IMR-90 (cell line): ENCODE measurements around the gene TIMELESS. TPM values are rescaled to one million over a fixed set of nuclear protein-coding genes. Genes with fewer than 3 reads are reported as not detected.

ENCODE experiments used
- ATAC-seq: fragments of 200-7000 bp; cut with Tn5 transposase; 2 replicates; pipeline ENCODE4 v1.9.1; 2020; ENCODE audit warnings: low read depth, mild to moderate bottlenecking, moderate library complexity
- BruUV-seq: library from RNA; stranded (reverse); fragments of 400-500 nt; replicated peaks from 2 replicates; lab custom pipeline; 2021; lab: Mats Ljungman, UMichigan
- CTCF ChIA-PET: fragments of 300-600 bp; formaldehyde crosslinking; extraction: SDS; loops from one replicate; lab custom pipeline; 2021; ENCODE audit warnings: antibody characterized with exemption; lab: Yijun Ruan, JAX
- POLR2A ChIA-PET: fragments of 300-600 bp; sonication (Branson Sonifier 250); formaldehyde crosslinking; loops from one replicate; lab custom pipeline; 2022; ENCODE audit warnings: antibody characterized with exemption; ENCODE audit not compliant: unreplicated experiment; lab: Charles Lee
- DNase-seq: peaks from one replicate; pipeline ENCODE4 v3.0.0; 2013
- H2AFZ ChIP-seq: replicated peaks from 2 replicates; pipeline ENCODE3; 2013; ENCODE audit warnings: low read length, mild to moderate bottlenecking; ENCODE audit not compliant: poor library complexity
- H2AK5ac ChIP-seq: 2 replicates; pipeline ENCODE4 v1.6.1; 2013; ENCODE audit warnings: low read depth, low read length, inconsistent platforms
- H2AK9ac ChIP-seq: replicated peaks from 2 replicates; pipeline ENCODE3; 2013; ENCODE audit warnings: mild to moderate bottlenecking, low read depth, low read length, moderate library complexity; ENCODE audit not compliant: poor library complexity
- H2BK120ac ChIP-seq: 2 replicates; pipeline ENCODE4 v1.6.1; 2013; ENCODE audit warnings: low read depth, low read length, inconsistent platforms
- H2BK15ac ChIP-seq: 3 replicates; pipeline ENCODE4 v1.6.1; 2013; ENCODE audit warnings: low read depth, low read length, inconsistent platforms
- H2BK20ac ChIP-seq: 2 replicates; pipeline ENCODE4 v1.6.1; 2013; ENCODE audit warnings: low read depth, mild to moderate bottlenecking, inconsistent platforms, low read length, moderate library complexity
- H2BK5ac ChIP-seq: 2 replicates; pipeline ENCODE4 v1.6.1; 2013; ENCODE audit warnings: mild to moderate bottlenecking, low read depth, low read length, inconsistent platforms; ENCODE audit not compliant: poor library complexity, severe bottlenecking
- H3K14ac ChIP-seq: replicated peaks from 2 replicates; pipeline ENCODE4 v1.6.1; 2013; ENCODE audit warnings: low read depth, low read length, inconsistent platforms
- H3K18ac ChIP-seq: 2 replicates; pipeline ENCODE4 v1.6.1; 2013; ENCODE audit warnings: low read depth, low read length, control low read depth
- H3K23ac ChIP-seq: 2 replicates; pipeline ENCODE4 v1.6.1; 2013; ENCODE audit warnings: low read depth, low read length, inconsistent platforms
- H3K27ac ChIP-seq: 2 replicates; pipeline ENCODE4 v1.5.1; 2013; ENCODE audit warnings: mild to moderate bottlenecking, control low read depth, low read length; ENCODE audit not compliant: insufficient read depth
- H3K27me3 ChIP-seq: 2 replicates; pipeline ENCODE4 v1.6.1; 2013; ENCODE audit warnings: low read length; ENCODE audit not compliant: control insufficient read depth, insufficient read depth
- H3K36me3 ChIP-seq: 2 replicates; pipeline ENCODE4 v1.6.1; 2013; ENCODE audit warnings: low read length, mixed read lengths; ENCODE audit not compliant: control insufficient read depth, insufficient read depth
- H3K4ac ChIP-seq: 2 replicates; pipeline ENCODE4 v1.6.1; 2013; ENCODE audit warnings: low read depth, low read length, inconsistent platforms
- H3K4me1 ChIP-seq: 2 replicates; pipeline ENCODE4 v1.6.1; 2013; ENCODE audit warnings: low read length, mixed read lengths; ENCODE audit not compliant: control insufficient read depth, insufficient read depth
- H3K4me2 ChIP-seq: 2 replicates; pipeline ENCODE4 v1.6.1; 2013; ENCODE audit warnings: low read depth, mild to moderate bottlenecking, control low read depth, low read length, moderate library complexity
- H3K4me3 ChIP-seq: 2 replicates; pipeline ENCODE4 v1.5.1; 2013; ENCODE audit warnings: low read depth, mild to moderate bottlenecking, control low read depth, low read length, moderate library complexity; ENCODE audit not compliant: insufficient read depth
- H3K56ac ChIP-seq: 2 replicates; pipeline ENCODE4 v1.6.1; 2013; ENCODE audit warnings: low read length, inconsistent platforms; ENCODE audit not compliant: insufficient read depth; ENCODE audit errors: extremely low read depth
- H3K79me1 ChIP-seq, 2 experiments: 2 replicates each; pipeline ENCODE4 v1.6.1; 2013; ENCODE audit warnings: low read length in 2 of 2, inconsistent platforms in 1 of 2, low read depth in 1 of 2
- H3K9ac ChIP-seq: 2 replicates; pipeline ENCODE4 v1.6.1; 2013; ENCODE audit warnings: low read depth, low read length, control low read depth
- H3K9me1 ChIP-seq: 2 replicates; pipeline ENCODE4 v1.6.1; 2013; ENCODE audit warnings: low read length, inconsistent platforms; ENCODE audit not compliant: insufficient read depth
- H3K9me3 ChIP-seq: 2 replicates; pipeline ENCODE4 v1.6.1; 2013; ENCODE audit warnings: low read length; ENCODE audit not compliant: control insufficient read depth, insufficient read depth
- H4K20me1 ChIP-seq: 2 replicates; pipeline ENCODE4 v1.6.1; 2013; ENCODE audit warnings: low read length, inconsistent platforms; ENCODE audit not compliant: insufficient read depth
- H4K5ac ChIP-seq: 2 replicates; pipeline ENCODE4 v1.6.1; 2013; ENCODE audit warnings: mild to moderate bottlenecking, low read depth, low read length, control low read depth
- H4K8ac ChIP-seq, 2 experiments: 2 replicates each; pipeline ENCODE4 v1.6.1; 2013; ENCODE audit warnings: low read depth in 2 of 2, low read length in 2 of 2, control low read depth in 1 of 2, inconsistent platforms in 1 of 2
- H4K91ac ChIP-seq: 2 replicates; pipeline ENCODE4 v1.6.1; 2013; ENCODE audit warnings: low read depth, low read length, inconsistent platforms; ENCODE audit not compliant: insufficient read depth
- CHD1 ChIP-seq: IDR thresholded peaks from 2 replicates; pipeline ENCODE4 v1.6.1; 2012; ENCODE audit warnings: low read depth, low read length, improper control_type of control experiment
- MAFK ChIP-seq: IDR thresholded peaks from 2 replicates; pipeline ENCODE4 v1.6.1; 2012; ENCODE audit warnings: low read depth, low read length, improper control_type of control experiment
- NFE2L2 ChIP-seq: fragments of 150-350 bp; IDR thresholded peaks from 2 replicates; pipeline ENCODE4 v1.6.1; 2016; ENCODE audit warnings: low read depth, mild to moderate bottlenecking, low read length
- POLR2A ChIP-seq: IDR thresholded peaks from 2 replicates; pipeline ENCODE4 v1.6.1; 2012; ENCODE audit warnings: mild to moderate bottlenecking, low read depth, low read length
- RAD21 ChIP-seq: IDR thresholded peaks from 2 replicates; pipeline ENCODE4 v1.6.1; 2012; ENCODE audit warnings: low read length, improper control_type of control experiment
- RCOR1 ChIP-seq: IDR thresholded peaks from 2 replicates; pipeline ENCODE4 v1.6.1; 2012; ENCODE audit warnings: mild to moderate bottlenecking, low read length, improper control_type of control experiment; ENCODE audit not compliant: insufficient replicate concordance
- RFX5 ChIP-seq: IDR thresholded peaks from 2 replicates; pipeline ENCODE4 v1.8.0; 2012; ENCODE audit warnings: low read depth, mild to moderate bottlenecking, low read length, moderate library complexity
- SMC3 ChIP-seq: fragments of 150-350 bp; IDR thresholded peaks from 2 replicates; pipeline ENCODE4 v1.6.1; 2016; ENCODE audit warnings: low read depth, mild to moderate bottlenecking, antibody characterized with exemption, low read length, moderate library complexity
- WGBS, 2 experiments: methylation state at CpG; one replicate each; pipeline versions ENCODE4 v1.1.5 to v1.1.7; 2013; ENCODE audit warnings: missing lambda C conversion rate in 2 of 2; ENCODE audit not compliant: insufficient read length in 1 of 2; ENCODE audit errors: extremely low coverage in 2 of 2; 5-methylcytosine and 5-hydroxymethylcytosine counted together
- dilution Hi-C: fragments of 300-500 bp; cut with HindIII; formaldehyde crosslinking; loops from one replicate; pipeline ENCODE4 v1.14.3; 2018; ENCODE audit warnings: low sequenced_read_pairs; ENCODE audit not compliant: unreplicated experiment
- in situ Hi-C: fragments of 300-500 bp; cut with MboI; formaldehyde crosslinking; loops from 3 replicates; pipeline ENCODE4 v1.14.3; 2019; ENCODE audit warnings: low sequenced_read_pairs, inconsistent platforms, mixed read lengths
- intact Hi-C: fragments of 100-400 bp; cut with micrococcal nuclease; formaldehyde crosslinking; loops from 2 replicates; pipeline ENCODE4 v1.10.0; 2022
- polyA plus RNA-seq, 3 experiments: library from polyadenylated mRNA; depleted of rRNA; stranded (reverse); fragments of >200 nt; gene quantifications; 2 replicates each; pipeline ENCODE4 v1.2.3, GENCODE V29; 2012; ENCODE audit warnings: low replicate concordance in 1 of 3
- total RNA-seq: library from RNA; depleted of rRNA; stranded (reverse); fragments of >200 nt; gene quantifications from 2 replicates; pipeline ENCODE4 v1.2.3, GENCODE V29; 2012
- TF ChIP-seq, protein P1 (sequence below): conservative IDR thresholded peaks from 2 replicates; pipeline ENCODE4 v1.5.1; 2012; ENCODE audit warnings: mild to moderate bottlenecking, low read depth, low read length, improper control_type of control experiment

Gene TIMELESS
- total and polyA plus RNA-seq, 2 of the 4 experiments (the other 2 are of a cell fraction): 7.3 to 10.4 TPM

DNA sequence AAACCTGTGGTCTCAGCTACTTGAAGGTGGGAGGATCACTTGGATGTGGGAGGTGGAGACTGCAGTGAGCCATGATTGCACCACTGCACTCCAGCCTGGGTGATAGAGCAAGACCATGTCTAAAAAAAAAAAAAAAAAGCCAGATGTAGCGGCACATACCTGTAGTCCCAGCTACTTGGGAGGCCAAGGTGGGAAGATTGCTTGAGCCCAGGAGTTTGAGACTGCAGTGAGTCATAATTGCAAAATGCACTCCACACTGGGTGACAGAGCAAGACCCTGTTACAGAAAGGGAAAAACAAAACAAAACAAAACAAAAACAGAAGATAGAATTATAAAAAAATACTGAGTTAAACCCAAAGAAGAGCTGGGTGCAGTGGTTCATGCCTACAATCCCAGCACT is 57.5 kb downstream of the TIMELESS start:
- Histone ChIP-seq H2AK9ac (no peak overlapping the region), H3K79me1 (no peaks in the 10 kb centered on the region), H2AK5ac (no peak overlapping the region), H4K8ac (no peak overlapping the region), H4K91ac (no peak overlapping the region), H2BK15ac (no peak overlapping the region), H4K5ac (no peak overlapping the region), H3K9ac (no peak overlapping the region), H4K20me1 (no peaks in the 10 kb centered on the region), H2BK5ac (no peak overlapping the region), H2AFZ (no peak overlapping the region), H3K14ac (no peak overlapping the region), H3K27ac (no peak overlapping the region), H3K9me3 (no peaks in the 10 kb centered on the region), H3K56ac (no peak overlapping the region), H3K4me1 (peaks cover 4% of the 10 kb centered on the region), H3K9me1 (peaks cover 3% of the 10 kb centered on the region; the same call in 1 of the 2 replicates), H3K23ac (no peak overlapping the region), H2BK120ac (no peak overlapping the region), H3K4me3 (no peak overlapping the region), H3K4me2 (no peak overlapping the region), H3K4ac (no peak overlapping the region), H3K36me3 (no peaks in the 10 kb centered on the region), H3K18ac (no peak overlapping the region), H3K27me3 (no peaks in the 10 kb centered on the region; the same call in none of the 2 replicates), H2BK20ac (no peak overlapping the region)
- no TSS peak for BruUV-seq
- in situ Hi-C loops (no loop called here), intact Hi-C loops (no loop called here), dilution Hi-C loops (no loop called here)
- TF ChIP-seq CHD1: no peak
- no peak for TF ChIP-seq RAD21
- no peak for TF ChIP-seq POLR2A
- no peak for TF ChIP-seq RFX5
- TF ChIP-seq SMC3: no peak
- TF ChIP-seq, protein P1, sequence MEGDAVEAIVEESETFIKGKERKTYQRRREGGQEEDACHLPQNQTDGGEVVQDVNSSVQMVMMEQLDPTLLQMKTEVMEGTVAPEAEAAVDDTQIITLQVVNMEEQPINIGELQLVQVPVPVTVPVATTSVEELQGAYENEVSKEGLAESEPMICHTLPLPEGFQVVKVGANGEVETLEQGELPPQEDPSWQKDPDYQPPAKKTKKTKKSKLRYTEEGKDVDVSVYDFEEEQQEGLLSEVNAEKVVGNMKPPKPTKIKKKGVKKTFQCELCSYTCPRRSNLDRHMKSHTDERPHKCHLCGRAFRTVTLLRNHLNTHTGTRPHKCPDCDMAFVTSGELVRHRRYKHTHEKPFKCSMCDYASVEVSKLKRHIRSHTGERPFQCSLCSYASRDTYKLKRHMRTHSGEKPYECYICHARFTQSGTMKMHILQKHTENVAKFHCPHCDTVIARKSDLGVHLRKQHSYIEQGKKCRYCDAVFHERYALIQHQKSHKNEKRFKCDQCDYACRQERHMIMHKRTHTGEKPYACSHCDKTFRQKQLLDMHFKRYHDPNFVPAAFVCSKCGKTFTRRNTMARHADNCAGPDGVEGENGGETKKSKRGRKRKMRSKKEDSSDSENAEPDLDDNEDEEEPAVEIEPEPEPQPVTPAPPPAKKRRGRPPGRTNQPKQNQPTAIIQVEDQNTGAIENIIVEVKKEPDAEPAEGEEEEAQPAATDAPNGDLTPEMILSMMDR: no peak
- TF ChIP-seq RCOR1: no peak
- TF ChIP-seq NFE2L2: no peak
- no peak for TF ChIP-seq MAFK
- no CpG with 5 or more reads among the region's 1 CpG for WGBS, 2 experiments
- DNase-seq (no peak), ATAC-seq (no peak)
- ChIA-PET POLR2A (no interaction called here), CTCF (interaction anchor here (1.1 kb wide), 1 partner anchor 25 kb away, joined by 4 read pairs; no protein-coding TSS in a partner anchor)
